ENCODE data around the gene IFI44L.

- TF ChIP-seq POLR2AphosphoS5 (IDR thresholded peaks at IDR 0.05) (no peak), CTCF (IDR thresholded peaks at IDR 0.05) (no peak), POLR2A (IDR thresholded peaks at IDR 0.05) (no peak)
Observed at GRCh38 chr1:78687315-78687714, 67.1 kb downstream of the IFI44L start.
